Small intestine (tissue), 7 donors: ENCODE results near the gene GRK4. TPM values are rescaled to one million over a fixed set of nuclear protein-coding genes. Genes with fewer than 3 reads are reported as not detected.
A peak's percentile ranks its signal among the peaks of the same experiment; 100 is the strongest.

Source experiments
- DNase-seq, 2 donors: peaks; one replicate each; pipeline versions ENCODE4 v3.0.0 to v3.0.0-alpha.2; 2013
- FAIRE-seq: peaks from 2 replicates; lab custom pipeline; 2012; peaks lifted over from hg19 to GRCh38; lab: Jason Lieb, UNC
- H3K27ac ChIP-seq, 3 donors: one replicate each; pipeline ENCODE4 v1.5.1; 2013; ENCODE audit warnings: low read length in 2 of 3, mild to moderate bottlenecking in 2 of 3, control low read depth in 1 of 3, inconsistent platforms in 1 of 3, low read depth in 1 of 3, moderate library complexity in 1 of 3
- H3K27me3 ChIP-seq, 3 donors: one replicate each; pipeline ENCODE4 v1.6.1; 2013; ENCODE audit warnings: low read length in 3 of 3, inconsistent platforms in 1 of 3; ENCODE audit not compliant: control insufficient read depth in 3 of 3, insufficient read depth in 3 of 3
- H3K36me3 ChIP-seq, 3 donors: one replicate each; pipeline ENCODE4 v1.6.1; 2013; ENCODE audit warnings: low read length in 3 of 3, inconsistent platforms in 1 of 3, low read depth in 1 of 3, mild to moderate bottlenecking in 1 of 3, moderate library complexity in 1 of 3; ENCODE audit not compliant: control insufficient read depth in 3 of 3, insufficient read depth in 2 of 3
- H3K4me1 ChIP-seq, 3 donors: one replicate each; pipeline ENCODE4 v1.6.1; 2013; ENCODE audit warnings: low read length in 2 of 3, inconsistent platforms in 1 of 3, low read depth in 1 of 3, mild to moderate bottlenecking in 1 of 3, moderate library complexity in 1 of 3; ENCODE audit not compliant: control insufficient read depth in 3 of 3, insufficient read depth in 2 of 3
- H3K4me3 ChIP-seq, 3 donors: one replicate each; pipeline ENCODE4 v1.5.1; 2013; ENCODE audit warnings: low read length in 3 of 3, control low read depth in 1 of 3, inconsistent platforms in 1 of 3, low read depth in 1 of 3, mild to moderate bottlenecking in 1 of 3, moderate library complexity in 1 of 3
- H3K9me3 ChIP-seq, 2 donors: one replicate each; pipeline ENCODE4 v1.6.1; 2013; ENCODE audit warnings: low read depth in 1 of 2, low read length in 1 of 2; ENCODE audit not compliant: control insufficient read depth in 2 of 2, insufficient read depth in 1 of 2
- WGBS, 3 donors: extraction: QIAGEN DNeasy Blood & Tissue Kit; methylation state at CpG; one replicate each; pipeline ENCODE4 v1.1.7; 2013; 5-methylcytosine and 5-hydroxymethylcytosine counted together
- polyA plus RNA-seq, 4 donors: library from polyadenylated mRNA; stranded (reverse) in 3 of 4; unstranded in 1 of 4; fragments of 200-250 nt in 3 of 4; fragments of 120-200 nt in 1 of 4; gene quantifications; one replicate each; pipeline versions ENCODE4 v1.2.1 to v1.2.3, GENCODE V29; 2013
- donor health status: healthy with polysubstance abuse.
- donor health status: control.
- donor health status: control.
- donor health status: Bipolar disorder and iron deficiency.
- donor health status: healthy.

The GRK4 gene
- polyA plus RNA-seq, 4 donors = 1.1 to 3.8 (median 2.3) TPM

- FAIRE-seq = no peak
- H3K4me3 ChIP-seq = no peak overlapping the region
- WGBS, 3 donors = 19 to 34% (median 27%) methylated on average over 6 of the region's 6 CpGs
Measured at GRCh38 chr4:3037957-3038461, 74.6 kb downstream of the GRK4 start.

GRCh38 chr4:3039706-3040366 lies 76.5 kb downstream of the GRK4 start:
- Histone ChIP-seq H3K27ac (no peak overlapping the region), H3K27me3 (peaks cover 0 to 7% (median 0%) of the 10 kb centered on the region in 3 donors), H3K36me3 (no peaks in the 10 kb centered on the region), H3K4me1 (peaks cover 0 to 5% (median 4%) of the 10 kb centered on the region in 3 donors), H3K4me3 (no peak overlapping the region), H3K9me3 (no peaks in the 10 kb centered on the region)
- no peak for FAIRE-seq
- 83 to 89% (median 86%) methylated on average over 8 of the region's 8 CpGs for WGBS, 3 donors
- no peak for DNase-seq

More at GRCh38 chr4:3037957-3038461, 74.6 kb downstream of the GRK4 start:
- H3K27ac ChIP-seq = no peak overlapping the region
- H3K9me3 ChIP-seq = no peaks in the 10 kb centered on the region
- DNase-seq = no peak
- H3K27me3 ChIP-seq = peaks cover 0 to 7% (median 0%) of the 10 kb centered on the region in 3 donors
- no peaks in the 10 kb centered on the region for H3K36me3 ChIP-seq
- H3K4me1 ChIP-seq = peaks cover 0 to 4% (median 4%) of the 10 kb centered on the region in 3 donors

GRCh38 chr4:3040452-3041191 lies 77.3 kb downstream of the GRK4 start:
- DNase-seq = no peak
- WGBS, 3 donors = 76 to 85% (median 83%) methylated on average over 28 of the region's 28 CpGs
- FAIRE-seq = no peak
- no peaks in the 10 kb centered on the region for H3K36me3 ChIP-seq
- H3K4me3 ChIP-seq = peak overlapping the region in 2 of 3 donors; percentile 37 to 50
- peak overlapping the region in 1 of 3 donors; percentile 69 for H3K27ac ChIP-seq
- H3K9me3 ChIP-seq = no peaks in the 10 kb centered on the region
- H3K27me3 ChIP-seq = peaks cover 0 to 7% (median 0%) of the 10 kb centered on the region in 3 donors
- H3K4me1 ChIP-seq = peaks cover 0 to 8% (median 4%) of the 10 kb centered on the region in 3 donors

GRCh38 chr4:3041192-3042142 lies 78.1 kb downstream of the GRK4 start:
- DNase-seq (peak; percentile 64 to 71), FAIRE-seq (no peak)
- no peaks in the 10 kb centered on the region for H3K9me3 ChIP-seq
- 24 to 41% (median 31%) methylated on average over 54 to 57 of the region's 57 CpGs for WGBS, 3 donors
- H3K27ac ChIP-seq = peak overlapping the region in 2 of 3 donors; percentile 69 to 85
- H3K27me3 ChIP-seq = peaks cover 0 to 7% (median 0%) of the 10 kb centered on the region in 3 donors
- H3K4me3 ChIP-seq = peak overlapping the region; percentile 25 to 50 (median 37)
- no peaks in the 10 kb centered on the region for H3K36me3 ChIP-seq
- H3K4me1 ChIP-seq = peaks cover 0 to 8% (median 4%) of the 10 kb centered on the region in 3 donors

GRCh38 chr4:3042226-3042625 lies 78.9 kb downstream of the GRK4 start:
- 54 to 71% (median 66%) methylated on average over 10 of the region's 10 CpGs for WGBS, 3 donors
- Histone ChIP-seq H3K36me3 (no peaks in the 10 kb centered on the region), H3K27ac (peak overlapping the region in 2 of 3 donors; percentile 69 to 85), H3K27me3 (peaks cover 0 to 7% (median 0%) of the 10 kb centered on the region in 3 donors), H3K9me3 (no peaks in the 10 kb centered on the region), H3K4me1 (peaks cover 0 to 8% (median 4%) of the 10 kb centered on the region in 3 donors), H3K4me3 (peak overlapping the region; percentile 25 to 50 (median 37))
- FAIRE-seq (no peak), DNase-seq (no peak)

GRCh38 chr4:3043282-3044020 lies 80.1 kb downstream of the GRK4 start:
- peaks cover 0 to 8% (median 0%) of the 10 kb centered on the region in 3 donors for H3K4me1 ChIP-seq
- FAIRE-seq (no peak), DNase-seq (no peak)
- WGBS, 3 donors = 88 to 92% (median 92%) methylated on average over 11 of the region's 11 CpGs
- no peaks in the 10 kb centered on the region for H3K36me3 ChIP-seq
- peaks cover 0 to 7% (median 0%) of the 10 kb centered on the region in 3 donors for H3K27me3 ChIP-seq
- H3K9me3 ChIP-seq = no peaks in the 10 kb centered on the region
- H3K4me3 ChIP-seq = no peak overlapping the region
- H3K27ac ChIP-seq = no peak overlapping the region
